HG03460 (cell line): Measurements from ENCODE around the gene CXCR1.
"Not testable (repeated sequence)": the region's sequence is repeated elsewhere in the genome, so short reads cannot be mapped to it uniquely, and the experiment has no call there.

ENCODE experiments used
- ATAC-seq: cut with Tn5 transposase; IDR thresholded peaks from one replicate; pipeline ENCODE4 v1.9.1; 2021; ENCODE audit not compliant: unreplicated experiment

Gene CXCR1

DNA sequence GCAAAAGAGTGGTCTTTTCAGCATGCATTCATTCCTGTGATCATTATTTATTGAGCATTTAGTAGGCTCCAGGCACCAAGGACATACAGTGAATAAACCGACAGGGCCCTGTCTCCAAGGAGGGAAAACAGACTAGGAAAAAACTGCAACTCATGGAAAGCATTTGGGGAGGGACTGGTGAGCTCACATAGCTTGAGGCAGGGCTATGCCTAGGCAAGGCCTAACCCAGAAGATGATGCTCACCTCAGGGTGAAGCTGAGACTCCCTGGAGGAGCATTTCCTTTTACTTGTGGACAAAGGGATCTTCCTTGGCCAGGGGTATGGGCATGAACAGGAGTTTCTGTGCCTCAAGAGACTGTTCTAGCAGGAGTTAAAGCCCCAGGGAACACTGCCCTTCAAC, 3.9 kb downstream of the CXCR1 start:
- ATAC-seq: no peak

DNA sequence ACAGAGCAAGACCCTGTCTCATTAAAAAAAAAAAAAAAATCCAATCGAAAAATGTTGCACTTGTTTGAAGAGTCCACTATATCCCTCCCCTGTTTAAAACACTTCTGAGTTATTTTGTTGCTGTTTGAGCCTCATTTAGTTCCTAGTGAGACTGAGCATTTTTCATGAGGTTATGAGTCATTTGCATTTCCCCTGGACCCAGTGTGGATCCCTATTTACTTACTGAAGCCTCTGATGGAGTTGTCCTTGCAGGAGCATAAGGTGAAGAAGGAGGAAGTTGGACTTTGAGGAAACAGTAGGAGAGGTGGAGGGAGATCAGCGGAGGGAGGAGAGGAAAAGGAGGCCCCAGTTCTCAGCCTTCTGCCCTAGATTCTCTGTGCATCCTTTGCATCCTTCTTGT, 5.1 kb downstream of the CXCR1 start:
- no peak for ATAC-seq

DNA sequence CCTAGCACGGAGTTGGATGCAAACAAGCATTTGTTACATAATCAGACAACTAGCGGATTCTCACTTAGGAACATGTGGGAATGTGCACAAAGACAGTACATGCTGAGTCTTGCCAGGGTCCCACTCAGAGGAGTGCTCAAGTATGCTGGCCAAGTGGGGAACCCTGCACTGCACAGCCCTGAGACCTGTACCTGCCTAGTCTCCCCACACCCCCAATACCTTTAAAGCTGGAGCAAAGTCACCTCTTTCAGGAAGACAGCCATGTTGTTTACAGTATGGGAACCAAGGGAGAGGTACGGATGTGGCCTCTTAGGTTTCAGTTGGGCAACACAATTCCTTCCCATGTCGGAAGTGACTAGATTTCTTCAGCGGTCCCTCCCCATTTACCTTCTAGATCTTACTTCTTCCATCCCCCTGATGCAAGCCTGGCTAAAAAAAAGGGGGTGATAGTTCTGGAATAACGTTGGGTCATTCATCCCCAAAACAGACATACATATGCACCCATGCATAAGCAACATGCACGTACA, 10.7 kb downstream of the CXCR1 start:
- ATAC-seq: no peak

DNA sequence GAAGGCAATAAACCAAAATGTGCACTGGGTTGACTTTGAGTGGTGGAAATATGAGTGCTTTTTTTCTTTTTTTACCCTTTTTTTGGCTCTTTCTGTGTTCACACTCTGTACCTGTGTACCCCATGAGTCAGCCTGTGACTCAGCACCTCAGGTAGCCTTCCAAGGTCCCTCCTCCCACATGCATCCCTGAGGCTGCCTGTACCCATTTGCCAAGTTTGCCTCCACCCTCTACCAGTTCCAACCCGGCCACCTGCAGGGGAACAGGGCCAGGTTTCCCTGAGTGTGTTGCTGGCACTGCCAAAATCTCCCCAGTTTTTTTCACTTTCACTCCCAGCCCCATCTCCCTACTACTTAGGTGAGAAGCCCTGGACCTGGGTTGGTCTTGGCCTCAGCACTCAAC, 14.0 kb downstream of the CXCR1 start:
- no peak for ATAC-seq

DNA sequence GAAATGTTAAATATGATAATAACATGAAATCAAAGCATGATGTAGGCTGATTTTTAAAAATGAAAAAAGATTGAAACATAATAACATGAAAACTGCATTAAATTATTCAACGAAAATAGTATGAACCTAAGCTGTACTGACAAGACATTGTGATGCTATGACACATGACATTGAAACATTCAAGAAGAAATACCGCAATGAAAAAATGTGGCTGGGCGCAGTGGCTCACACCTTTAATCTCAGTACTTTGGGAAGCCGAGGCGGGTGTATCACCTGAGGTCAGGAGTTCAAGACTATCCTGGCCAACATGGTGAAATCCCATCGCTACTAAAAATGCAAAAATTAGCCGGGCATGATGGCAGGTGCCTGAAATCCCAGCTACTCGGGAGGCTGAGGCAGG, 14.6 kb downstream of the CXCR1 start:
- no peak for ATAC-seq

DNA sequence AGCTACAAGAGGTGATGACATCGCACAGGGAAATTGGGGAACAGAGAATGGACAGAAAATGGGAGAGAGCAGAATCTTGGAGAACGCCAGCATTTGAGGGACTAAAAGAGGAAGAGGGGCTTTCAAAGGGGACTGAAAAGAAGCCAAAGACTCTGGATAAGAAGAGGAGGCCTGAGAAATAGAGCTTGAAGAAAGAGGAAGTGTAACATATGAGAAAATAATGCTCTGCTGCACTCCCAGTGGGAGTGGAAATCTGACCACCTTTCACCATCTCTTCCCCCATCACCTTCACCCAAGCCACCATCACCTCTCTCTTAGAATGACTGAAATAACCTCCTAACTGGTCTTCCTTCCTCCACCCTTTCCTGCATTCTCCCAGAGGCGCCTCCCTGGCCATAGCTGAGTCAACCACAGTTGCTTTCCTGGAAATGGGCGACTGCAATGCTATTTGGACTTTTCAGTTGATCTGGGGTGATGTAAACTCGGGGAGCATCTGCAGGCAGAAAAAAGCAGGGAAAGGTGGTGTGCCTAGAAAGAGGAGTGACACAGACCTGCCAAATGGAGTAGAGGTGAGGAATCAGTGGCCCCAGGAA, 16.8 kb downstream of the CXCR1 start:
- no peak for ATAC-seq

DNA sequence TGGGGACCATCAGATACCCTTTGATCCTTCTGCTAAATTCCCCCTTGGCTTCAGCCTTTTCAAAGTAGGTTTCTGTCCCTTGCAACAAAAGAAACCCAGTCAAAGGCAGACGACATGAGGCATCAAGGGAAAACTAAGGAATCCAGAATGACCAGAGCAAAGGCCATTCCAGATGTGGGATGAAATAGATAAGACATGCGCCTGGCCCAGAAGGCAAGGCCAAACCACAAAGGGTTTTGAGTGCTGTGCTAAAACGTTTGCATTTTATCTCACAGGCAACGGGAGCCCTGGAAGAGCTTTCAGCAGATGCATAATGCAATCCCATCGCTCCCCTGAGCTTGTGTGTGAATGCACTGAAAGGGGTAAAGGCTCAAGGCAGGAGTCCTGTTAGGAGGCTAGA, 17.7 kb downstream of the CXCR1 start:
- no peak for ATAC-seq

DNA sequence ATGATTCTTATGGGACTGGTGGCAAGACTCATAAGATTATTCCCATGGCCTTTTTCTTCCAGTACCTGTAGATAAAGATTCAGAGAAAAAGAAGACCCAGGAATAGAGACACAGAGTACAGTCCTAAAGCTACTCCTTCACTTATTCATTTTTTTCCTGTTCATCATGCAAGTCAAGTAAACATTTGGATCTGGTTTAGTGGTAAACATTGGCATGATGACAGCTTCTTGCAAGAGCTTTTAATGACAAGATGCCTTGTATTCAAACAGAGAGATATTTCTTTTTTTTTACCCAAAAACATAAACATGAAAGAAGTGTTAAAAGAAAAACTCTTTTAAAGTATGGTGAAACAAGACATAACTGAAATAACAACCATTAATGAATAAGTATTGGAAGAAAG, 20.7 kb downstream of the CXCR1 start:
- ATAC-seq: no peak

DNA sequence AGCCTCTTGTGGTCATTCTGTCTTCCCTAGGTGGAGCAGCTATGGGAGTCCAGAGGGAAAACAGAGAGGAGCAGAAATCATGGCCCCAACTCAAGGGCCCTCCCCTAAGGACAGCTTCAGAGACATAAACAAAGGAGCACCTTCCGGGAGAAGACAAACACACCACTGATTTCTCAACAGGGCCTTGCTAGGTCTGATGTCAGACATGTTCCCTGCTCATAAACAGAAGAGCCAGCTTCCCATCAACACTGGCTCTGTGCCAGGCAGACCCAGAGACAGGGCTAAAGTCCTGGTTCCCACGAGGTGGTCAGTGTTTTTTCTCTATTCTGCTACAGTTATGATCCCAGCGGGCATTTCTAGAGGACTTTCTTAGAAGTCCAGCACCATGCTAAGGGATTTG, 21.6 kb downstream of the CXCR1 start:
- no peak for ATAC-seq

DNA sequence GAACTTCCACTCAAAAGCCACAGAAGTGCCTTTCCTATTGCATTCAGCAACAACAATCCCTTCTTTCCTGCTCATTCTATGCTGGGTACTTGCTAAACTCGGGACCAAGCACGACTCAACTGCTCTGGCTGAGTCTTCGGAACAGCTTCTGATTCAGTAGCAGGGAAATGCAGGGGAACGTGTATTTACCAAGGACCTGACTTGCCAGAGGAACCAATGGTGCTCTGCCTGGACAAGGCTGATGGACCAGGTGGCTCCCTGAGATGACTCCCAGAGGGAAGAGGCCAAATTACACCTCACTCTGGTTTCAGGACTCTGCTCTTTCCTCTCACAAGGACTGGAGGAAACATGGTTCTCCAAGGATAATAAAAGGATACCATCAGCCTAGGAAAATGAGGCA, 28.7 kb downstream of the CXCR1 start:
- ATAC-seq: no peak

DNA sequence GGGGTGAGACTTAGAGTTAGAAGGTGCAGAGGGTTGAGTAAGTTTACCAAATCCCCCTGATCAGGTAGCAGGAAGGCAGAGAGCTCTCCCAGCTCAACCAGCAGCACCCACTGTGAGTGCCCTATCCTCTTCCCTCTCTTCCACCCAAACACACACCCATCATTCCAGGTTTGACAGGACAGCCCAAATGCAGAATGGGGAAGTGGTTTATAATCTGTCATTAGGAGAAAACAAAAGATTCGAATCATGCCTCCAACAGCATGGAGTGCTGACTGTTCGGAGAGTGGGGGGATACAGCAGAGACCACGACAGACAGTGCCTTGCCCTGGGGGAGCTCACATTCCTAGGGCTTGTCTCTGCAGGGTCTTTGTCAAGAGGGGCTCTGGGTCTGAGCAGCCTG, 29.2 kb downstream of the CXCR1 start:
- no peak for ATAC-seq

DNA sequence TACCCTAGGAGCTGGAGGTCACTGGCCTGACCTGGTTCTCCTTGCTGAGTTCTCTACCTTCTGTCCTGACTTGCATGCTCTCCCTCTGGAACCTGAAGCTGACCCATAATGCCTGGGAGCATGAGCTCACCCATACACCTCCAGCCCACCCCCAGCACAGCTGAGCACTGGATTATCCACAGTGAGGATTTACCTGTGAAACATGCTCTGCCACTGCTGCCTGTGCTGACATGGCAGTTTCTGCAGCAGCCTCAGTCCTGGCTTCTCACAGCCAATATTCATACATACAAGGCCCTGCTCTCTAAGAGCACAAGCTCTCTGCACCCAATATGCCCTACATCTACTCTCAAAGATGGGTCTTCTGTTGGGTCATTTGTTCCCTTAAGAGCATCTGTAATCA, 35.9 kb downstream of the CXCR1 start:
- ATAC-seq: no peak

DNA sequence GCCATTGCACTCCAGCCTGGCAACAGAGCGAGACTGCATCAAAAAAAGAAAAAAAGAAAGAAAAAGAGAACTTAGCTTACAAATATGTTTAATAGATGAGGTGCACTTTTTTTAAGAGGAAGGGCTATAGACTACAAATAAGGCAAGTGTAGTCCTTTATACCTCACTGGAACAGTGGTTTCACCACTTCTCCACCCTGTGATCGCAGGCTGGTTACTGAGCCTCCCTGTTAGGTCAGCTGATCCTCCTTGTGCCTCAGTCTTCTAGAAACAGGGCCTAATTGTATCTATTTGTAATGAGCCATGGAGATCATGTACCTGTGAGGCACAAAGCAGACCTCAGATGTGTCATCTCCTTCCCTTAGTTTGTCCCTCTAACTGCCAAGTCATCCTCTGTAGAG, 36.4 kb downstream of the CXCR1 start:
- ATAC-seq: no peak

DNA sequence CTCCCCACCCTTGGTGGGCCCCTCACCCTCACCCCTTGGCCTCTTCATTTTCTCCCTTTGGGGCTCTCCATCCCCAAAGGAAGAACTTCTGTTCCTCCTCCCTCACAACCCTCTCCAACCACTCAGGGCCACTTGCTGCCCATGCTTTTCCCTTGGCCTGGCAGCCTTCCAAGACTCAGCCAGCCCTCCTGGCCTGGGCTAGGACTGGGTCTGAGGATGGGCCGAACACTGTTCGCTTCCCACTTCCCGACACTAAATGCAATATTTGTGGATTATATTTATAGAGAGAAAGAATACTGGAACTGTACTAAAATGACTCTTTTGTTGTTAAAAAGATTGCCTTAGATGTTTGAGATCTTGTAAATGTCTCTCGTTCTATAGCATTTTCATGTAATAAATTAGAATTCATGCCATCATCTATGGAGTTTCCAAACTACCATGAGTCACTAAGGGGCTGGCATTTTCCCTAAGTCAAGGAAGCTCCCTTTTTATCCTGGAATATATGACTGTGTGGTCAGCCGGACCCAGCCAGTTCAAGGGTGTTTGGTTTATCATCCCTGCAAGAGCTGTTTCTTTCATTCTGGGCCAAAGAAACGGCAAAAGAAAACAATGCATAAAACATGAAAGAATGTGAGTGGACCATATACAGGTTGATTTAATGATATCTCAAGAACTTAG, 37.2 kb downstream of the CXCR1 start:
- ATAC-seq: no peak

DNA sequence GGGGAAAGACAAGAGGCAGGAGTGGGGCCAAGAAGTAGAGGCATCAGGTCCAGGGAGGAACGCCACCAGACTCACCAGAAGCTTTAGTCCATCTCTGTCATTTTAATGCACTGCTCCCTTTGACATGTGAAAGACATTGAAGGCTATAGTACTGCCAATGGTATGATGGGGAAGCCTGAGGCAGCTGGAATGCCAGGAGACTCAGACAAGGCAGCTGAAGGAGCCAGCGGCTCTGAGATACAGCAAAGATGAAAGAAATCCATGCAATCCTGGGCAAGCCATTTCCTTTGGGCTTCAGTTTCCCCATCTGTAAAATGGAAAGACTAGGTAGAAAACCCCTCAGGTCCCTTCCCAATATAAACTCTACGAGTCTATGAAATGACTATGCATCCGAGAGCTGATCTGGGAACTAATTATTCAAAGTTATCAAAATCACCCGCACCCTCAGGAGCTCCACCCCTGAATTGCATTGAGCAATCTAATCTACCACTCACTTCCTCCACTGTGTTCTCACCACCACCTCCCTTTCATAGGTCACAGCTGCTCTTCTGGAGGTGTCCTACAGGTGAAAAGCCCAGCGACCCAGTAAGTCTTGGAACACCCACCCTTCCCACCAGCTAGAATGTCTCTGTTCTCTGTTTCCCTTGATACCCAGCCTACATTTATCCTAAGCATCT, 37.8 kb downstream of the CXCR1 start:
- no peak for ATAC-seq

DNA sequence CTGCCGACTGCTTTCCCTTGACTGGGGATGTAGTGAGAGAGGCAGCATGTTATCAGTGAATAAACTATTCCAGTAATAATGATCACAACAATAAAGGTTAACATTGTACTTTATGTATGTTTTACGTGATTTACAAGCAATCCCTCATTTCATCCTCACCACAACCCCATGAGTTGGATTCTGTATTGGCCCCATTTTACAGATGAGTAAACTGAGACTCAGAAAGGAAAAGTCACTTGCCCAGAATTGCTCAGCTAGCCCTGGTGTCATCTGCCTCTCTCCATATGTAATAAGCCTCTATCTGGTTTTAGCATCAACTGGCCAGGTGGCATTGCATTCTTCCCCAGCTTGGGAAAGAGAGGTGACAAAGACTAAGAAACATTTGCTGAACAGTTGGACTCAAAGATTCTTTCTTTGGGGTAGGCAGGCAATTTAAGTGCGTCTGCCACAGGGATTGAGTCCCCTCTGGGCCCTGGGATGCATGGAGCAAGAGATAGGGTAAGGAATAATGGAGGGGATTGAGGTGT, 38.8 kb downstream of the CXCR1 start:
- no peak for ATAC-seq

DNA sequence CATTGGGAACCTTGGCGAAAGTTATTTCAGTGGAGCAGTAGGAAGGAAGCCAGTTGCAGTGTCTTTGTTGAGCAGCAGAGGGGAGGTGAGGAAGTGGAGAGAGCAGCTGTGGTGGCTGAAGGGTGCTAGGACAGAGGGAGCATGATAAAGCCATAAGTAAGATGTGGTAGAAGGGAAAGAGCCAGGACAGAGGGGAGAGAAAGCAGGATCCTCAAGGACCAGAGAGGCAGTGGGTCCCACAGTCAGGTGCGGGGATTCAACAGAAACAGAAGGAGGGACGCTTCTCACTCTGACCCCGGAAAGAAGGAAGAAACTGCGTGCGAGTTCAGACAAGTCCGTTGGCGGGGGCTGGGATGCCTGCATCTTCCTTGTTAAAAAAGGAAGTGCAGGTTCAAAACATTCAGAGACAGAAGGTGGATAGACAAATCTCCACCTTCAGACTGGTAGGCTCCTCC, 41.1 kb downstream of the CXCR1 start, which contains the start of gene CXCR2:
Gene CXCR2 (plus strand): TSS at position 403 of the 455 bp plus-strand sequence. CDS start 8,774 bp downstream, outside the sequence.
- no peak for ATAC-seq

DNA sequence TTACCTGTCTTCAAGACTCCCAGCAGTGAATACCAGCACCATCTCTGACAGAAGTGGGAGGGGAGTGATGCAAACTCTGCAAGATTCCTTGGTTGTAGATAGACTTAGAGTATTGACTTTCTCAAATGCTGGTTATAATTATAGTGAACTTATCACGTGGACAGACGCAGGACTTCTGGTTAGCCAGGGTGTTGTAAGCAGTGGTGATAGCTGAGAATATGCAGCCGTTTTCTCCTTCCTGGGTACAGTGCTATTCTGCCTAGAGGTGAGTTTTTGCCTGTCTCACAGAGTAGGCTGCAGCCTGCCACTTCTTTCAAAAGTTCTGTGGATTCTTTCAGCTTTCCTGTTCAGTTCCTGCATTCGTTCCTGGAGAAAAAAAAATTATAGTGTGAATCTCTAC, 41.7 kb downstream of the CXCR1 start:
- ATAC-seq: no peak

DNA sequence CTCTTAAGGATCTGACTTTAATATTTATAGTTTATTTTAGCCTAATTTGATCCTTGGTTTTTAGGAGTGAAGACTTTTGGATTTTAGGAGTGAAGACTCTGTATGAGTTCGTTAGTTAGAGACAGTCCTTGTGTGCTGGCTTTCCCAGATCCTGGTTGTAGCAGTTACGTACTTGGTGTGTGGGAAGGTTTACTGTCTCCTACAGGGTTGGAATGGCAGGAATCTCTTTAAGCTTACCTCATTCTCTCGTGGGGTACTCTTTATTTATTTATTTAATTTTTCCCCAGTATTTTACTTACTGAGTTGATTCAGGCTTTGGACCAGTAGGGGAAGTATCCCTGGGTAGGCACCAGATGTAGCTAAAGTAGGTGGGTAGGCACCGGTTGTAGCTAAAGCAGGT, 42.8 kb downstream of the CXCR1 start:
- no peak for ATAC-seq

DNA sequence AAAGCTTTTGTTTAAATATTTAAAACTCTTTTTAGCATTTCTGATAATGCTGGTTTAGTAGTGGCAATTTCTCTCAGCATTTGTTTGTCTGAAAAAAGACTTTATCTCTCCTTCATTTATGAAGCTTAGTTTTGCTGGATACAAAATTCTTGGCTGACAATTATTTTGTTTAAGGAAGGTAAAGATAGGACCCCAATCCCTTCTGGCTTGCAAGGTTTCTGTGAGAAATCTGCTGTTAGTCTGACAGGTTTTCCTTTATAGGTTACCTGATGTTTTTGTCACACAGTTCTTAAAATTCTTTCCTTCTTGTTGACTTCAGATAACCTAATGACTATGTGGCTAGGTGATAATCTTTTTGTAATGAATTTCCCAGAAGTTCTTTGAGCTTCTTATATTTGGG, 44.5 kb downstream of the CXCR1 start:
- not testable (repeated sequence) for ATAC-seq

DNA sequence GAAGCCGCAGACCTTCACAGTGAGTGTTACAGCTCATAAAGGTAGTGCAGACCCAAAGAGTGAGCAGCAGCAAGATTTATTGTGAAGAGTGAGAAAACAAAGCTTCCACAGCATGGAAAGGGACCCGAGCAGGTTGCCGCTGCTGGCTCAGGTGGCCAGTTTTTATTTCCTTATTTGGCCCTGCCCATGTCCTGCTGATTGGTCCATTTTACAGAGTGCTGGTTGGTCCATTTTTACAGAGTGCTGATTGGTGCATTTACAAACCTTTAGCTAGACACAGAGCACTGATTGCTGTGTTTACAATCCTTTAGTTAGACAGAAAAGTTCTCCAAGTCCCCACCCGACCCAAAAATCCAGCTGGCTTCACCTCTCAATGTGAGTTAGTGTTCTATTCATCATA, 45.0 kb downstream of the CXCR1 start:
- ATAC-seq: not testable (repeated sequence)
